ENCODE data around the gene ERLIN1. TPM values are rescaled to one million over a fixed set of nuclear protein-coding genes. Genes with fewer than 3 reads are reported as not detected.

Gene ERLIN1
- total RNA-seq: 61.8 and 84.4 TPM in 2 replicates

GRCh38 chr10:100185364-100186252, at the start of gene ERLIN1:
ERLIN1 (minus strand) TSS chr10:100186029; CDS start chr10:100185626, 403 bp downstream.
- peak; percentile 63 for DNase-seq (ENCODE audit: low read depth, low spot score)

GRCh38 chr10:100232101-100232500, 46.3 kb upstream of the ERLIN1 start:
- no peak for DNase-seq (ENCODE audit: low read depth, low spot score)

GRCh38 chr10:100229819-100230422, 44.1 kb upstream of the ERLIN1 start:
- no peak for DNase-seq (ENCODE audit: low read depth, low spot score)

- no peak for DNase-seq (ENCODE audit: low read depth, low spot score)
These were observed 38.0 kb upstream of the ERLIN1 start for GRCh38 chr10:100223879-100224278.

- DNase-seq (ENCODE audit: low read depth, low spot score): no peak
These were observed 36.7 kb upstream of the ERLIN1 start for GRCh38 chr10:100222529-100222928.

- no peak for DNase-seq (ENCODE audit: low read depth, low spot score)
These were observed 30.2 kb upstream of the ERLIN1 start for GRCh38 chr10:100216006-100216405.

- no peak for DNase-seq (ENCODE audit: low read depth, low spot score)
These were observed 23.5 kb upstream of the ERLIN1 start for GRCh38 chr10:100209303-100209702.

- no peak for DNase-seq (ENCODE audit: low read depth, low spot score)
These were observed 22.4 kb upstream of the ERLIN1 start for GRCh38 chr10:100208276-100208675.

- no peak for DNase-seq (ENCODE audit: low read depth, low spot score)
These were observed 18.5 kb upstream of the ERLIN1 start for GRCh38 chr10:100204370-100204769.

GRCh38 chr10:100201549-100201948, 15.7 kb upstream of the ERLIN1 start:
- DNase-seq (ENCODE audit: low read depth, low spot score): no peak

GRCh38 chr10:100194711-100195110, 8.9 kb upstream of the ERLIN1 start:
- no peak for DNase-seq (ENCODE audit: low read depth, low spot score)

GRCh38 chr10:100192350-100192749, 6.5 kb upstream of the ERLIN1 start:
- no peak for DNase-seq (ENCODE audit: low read depth, low spot score)

- no peak for DNase-seq (ENCODE audit: low read depth, low spot score)
These were observed 704 bp upstream of the ERLIN1 start for GRCh38 chr10:100186253-100187212.

GRCh38 chr10:100184840-100185239, 989 bp downstream of the ERLIN1 start:
- no peak for DNase-seq (ENCODE audit: low read depth, low spot score)

- no peak for DNase-seq (ENCODE audit: low read depth, low spot score)
These were observed 1.4 kb downstream of the ERLIN1 start for GRCh38 chr10:100184426-100184825.

- no peak for DNase-seq (ENCODE audit: low read depth, low spot score)
These were observed 2.3 kb downstream of the ERLIN1 start for GRCh38 chr10:100183481-100183880.

GRCh38 chr10:100182908-100183307, 2.9 kb downstream of the ERLIN1 start:
- no peak for DNase-seq (ENCODE audit: low read depth, low spot score)

GRCh38 chr10:100182281-100182680, 3.5 kb downstream of the ERLIN1 start:
- DNase-seq (ENCODE audit: low read depth, low spot score): no peak

- DNase-seq (ENCODE audit: low read depth, low spot score): no peak
These were observed 10.0 kb downstream of the ERLIN1 start for GRCh38 chr10:100175875-100176274.

GRCh38 chr10:100174699-100175677, 10.8 kb downstream of the ERLIN1 start:
- no peak for DNase-seq (ENCODE audit: low read depth, low spot score)
